Sigmoid colon (tissue), 4 donors: ENCODE data around the gene PSMB11.

ENCODE experiments used
- EP300 ChIP-seq, 4 donors: sonication (generic); formaldehyde crosslinking; IDR thresholded peaks; one replicate each; pipeline ENCODE4 v1.6.1; 2017; ENCODE audit warnings: antibody characterized with exemption in 4 of 4
- TF ChIP-seq, protein P1 (sequence below), 4 experiments: fragments of 450-650 bp in 3 of 4; fragments of 200-600 bp in 1 of 4; IDR thresholded peaks; one replicate each; pipeline ENCODE4 v1.5.1; 2016 to 2019; ENCODE audit warnings: antibody characterized with exemption in 4 of 4, mild to moderate bottlenecking in 3 of 4, moderate library complexity in 2 of 4

DNA sequence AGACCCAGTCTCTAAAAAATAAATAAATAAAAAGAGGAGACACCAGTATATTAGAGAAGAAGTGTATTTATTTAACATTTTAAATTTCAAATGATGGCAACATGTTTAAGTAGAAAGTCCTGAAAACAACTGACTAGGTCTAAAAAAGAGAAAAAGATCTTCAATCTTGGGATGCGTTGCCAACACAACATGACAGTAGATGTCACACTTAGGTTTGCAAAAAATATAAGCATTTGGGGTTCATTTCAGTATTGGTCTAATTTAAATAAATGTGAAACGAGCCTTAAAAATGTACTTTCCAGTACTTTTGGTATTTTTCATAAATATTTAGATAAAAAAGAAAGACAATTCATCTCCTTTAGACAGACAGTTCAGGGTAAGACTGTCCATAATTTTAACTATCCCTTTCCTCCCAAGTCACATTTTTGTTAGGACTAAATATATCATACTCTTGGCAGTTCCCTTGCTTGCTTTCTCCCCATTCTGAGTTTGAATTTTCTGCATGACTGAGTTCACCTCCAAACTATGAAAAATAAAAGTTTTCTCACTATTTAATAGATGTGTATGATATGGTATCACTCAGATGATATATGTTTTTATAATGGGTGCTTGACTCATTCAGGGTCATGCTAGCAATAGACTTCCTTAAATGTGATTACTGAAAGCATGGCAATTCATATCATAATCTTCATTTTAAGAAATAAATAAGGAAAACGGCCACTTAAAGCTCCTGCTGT, 36.4 kb upstream of the PSMB11 start:
- TF ChIP-seq, protein P1, sequence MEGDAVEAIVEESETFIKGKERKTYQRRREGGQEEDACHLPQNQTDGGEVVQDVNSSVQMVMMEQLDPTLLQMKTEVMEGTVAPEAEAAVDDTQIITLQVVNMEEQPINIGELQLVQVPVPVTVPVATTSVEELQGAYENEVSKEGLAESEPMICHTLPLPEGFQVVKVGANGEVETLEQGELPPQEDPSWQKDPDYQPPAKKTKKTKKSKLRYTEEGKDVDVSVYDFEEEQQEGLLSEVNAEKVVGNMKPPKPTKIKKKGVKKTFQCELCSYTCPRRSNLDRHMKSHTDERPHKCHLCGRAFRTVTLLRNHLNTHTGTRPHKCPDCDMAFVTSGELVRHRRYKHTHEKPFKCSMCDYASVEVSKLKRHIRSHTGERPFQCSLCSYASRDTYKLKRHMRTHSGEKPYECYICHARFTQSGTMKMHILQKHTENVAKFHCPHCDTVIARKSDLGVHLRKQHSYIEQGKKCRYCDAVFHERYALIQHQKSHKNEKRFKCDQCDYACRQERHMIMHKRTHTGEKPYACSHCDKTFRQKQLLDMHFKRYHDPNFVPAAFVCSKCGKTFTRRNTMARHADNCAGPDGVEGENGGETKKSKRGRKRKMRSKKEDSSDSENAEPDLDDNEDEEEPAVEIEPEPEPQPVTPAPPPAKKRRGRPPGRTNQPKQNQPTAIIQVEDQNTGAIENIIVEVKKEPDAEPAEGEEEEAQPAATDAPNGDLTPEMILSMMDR (IDR thresholded peaks at IDR 0.05): no peak
- no peak for TF ChIP-seq EP300 (IDR thresholded peaks at IDR 0.05)
